IMR-90 (cell line): ENCODE measurements around the gene SLC22A16. TPM values are rescaled to one million over a fixed set of nuclear protein-coding genes. Genes with fewer than 3 reads are reported as not detected.

Experiments used
- ATAC-seq: fragments of 200-7000 bp; cut with Tn5 transposase; 2 replicates; pipeline ENCODE4 v1.9.1; 2020; ENCODE audit warnings: low read depth, mild to moderate bottlenecking, moderate library complexity
- BruUV-seq: library from RNA; stranded (reverse); fragments of 400-500 nt; replicated peaks from 2 replicates; lab custom pipeline; 2021; lab: Mats Ljungman, UMichigan
- CTCF ChIA-PET: fragments of 300-600 bp; formaldehyde crosslinking; extraction: SDS; loops from one replicate; lab custom pipeline; 2021; ENCODE audit warnings: antibody characterized with exemption; lab: Yijun Ruan, JAX
- POLR2A ChIA-PET: fragments of 300-600 bp; sonication (Branson Sonifier 250); formaldehyde crosslinking; loops from one replicate; lab custom pipeline; 2022; ENCODE audit warnings: antibody characterized with exemption; ENCODE audit not compliant: unreplicated experiment; lab: Charles Lee
- DNase-seq: peaks from one replicate; pipeline ENCODE4 v3.0.0; 2013
- H2AFZ ChIP-seq: replicated peaks from 2 replicates; pipeline ENCODE3; 2013; ENCODE audit warnings: low read length, mild to moderate bottlenecking; ENCODE audit not compliant: poor library complexity
- H2AK5ac ChIP-seq: 2 replicates; pipeline ENCODE4 v1.6.1; 2013; ENCODE audit warnings: low read depth, low read length, inconsistent platforms
- H2AK9ac ChIP-seq: replicated peaks from 2 replicates; pipeline ENCODE3; 2013; ENCODE audit warnings: mild to moderate bottlenecking, low read depth, low read length, moderate library complexity; ENCODE audit not compliant: poor library complexity
- H2BK120ac ChIP-seq: 2 replicates; pipeline ENCODE4 v1.6.1; 2013; ENCODE audit warnings: low read depth, low read length, inconsistent platforms
- H2BK15ac ChIP-seq: 3 replicates; pipeline ENCODE4 v1.6.1; 2013; ENCODE audit warnings: low read depth, low read length, inconsistent platforms
- H2BK20ac ChIP-seq: 2 replicates; pipeline ENCODE4 v1.6.1; 2013; ENCODE audit warnings: low read depth, mild to moderate bottlenecking, inconsistent platforms, low read length, moderate library complexity
- H2BK5ac ChIP-seq: 2 replicates; pipeline ENCODE4 v1.6.1; 2013; ENCODE audit warnings: mild to moderate bottlenecking, low read depth, low read length, inconsistent platforms; ENCODE audit not compliant: poor library complexity, severe bottlenecking
- H3K14ac ChIP-seq: replicated peaks from 2 replicates; pipeline ENCODE4 v1.6.1; 2013; ENCODE audit warnings: low read depth, low read length, inconsistent platforms
- H3K18ac ChIP-seq: 2 replicates; pipeline ENCODE4 v1.6.1; 2013; ENCODE audit warnings: low read depth, low read length, control low read depth
- H3K23ac ChIP-seq: 2 replicates; pipeline ENCODE4 v1.6.1; 2013; ENCODE audit warnings: low read depth, low read length, inconsistent platforms
- H3K27ac ChIP-seq: 2 replicates; pipeline ENCODE4 v1.5.1; 2013; ENCODE audit warnings: mild to moderate bottlenecking, control low read depth, low read length; ENCODE audit not compliant: insufficient read depth
- H3K27me3 ChIP-seq: 2 replicates; pipeline ENCODE4 v1.6.1; 2013; ENCODE audit warnings: low read length; ENCODE audit not compliant: control insufficient read depth, insufficient read depth
- H3K36me3 ChIP-seq: 2 replicates; pipeline ENCODE4 v1.6.1; 2013; ENCODE audit warnings: low read length, mixed read lengths; ENCODE audit not compliant: control insufficient read depth, insufficient read depth
- H3K4ac ChIP-seq: 2 replicates; pipeline ENCODE4 v1.6.1; 2013; ENCODE audit warnings: low read depth, low read length, inconsistent platforms
- H3K4me1 ChIP-seq: 2 replicates; pipeline ENCODE4 v1.6.1; 2013; ENCODE audit warnings: low read length, mixed read lengths; ENCODE audit not compliant: control insufficient read depth, insufficient read depth
- H3K4me2 ChIP-seq: 2 replicates; pipeline ENCODE4 v1.6.1; 2013; ENCODE audit warnings: low read depth, mild to moderate bottlenecking, control low read depth, low read length, moderate library complexity
- H3K4me3 ChIP-seq: 2 replicates; pipeline ENCODE4 v1.5.1; 2013; ENCODE audit warnings: low read depth, mild to moderate bottlenecking, control low read depth, low read length, moderate library complexity; ENCODE audit not compliant: insufficient read depth
- H3K56ac ChIP-seq: 2 replicates; pipeline ENCODE4 v1.6.1; 2013; ENCODE audit warnings: low read length, inconsistent platforms; ENCODE audit not compliant: insufficient read depth; ENCODE audit errors: extremely low read depth
- H3K79me1 ChIP-seq, 2 experiments: 2 replicates each; pipeline ENCODE4 v1.6.1; 2013; ENCODE audit warnings: low read length in 2 of 2, inconsistent platforms in 1 of 2, low read depth in 1 of 2
- H3K9ac ChIP-seq: 2 replicates; pipeline ENCODE4 v1.6.1; 2013; ENCODE audit warnings: low read depth, low read length, control low read depth
- H3K9me1 ChIP-seq: 2 replicates; pipeline ENCODE4 v1.6.1; 2013; ENCODE audit warnings: low read length, inconsistent platforms; ENCODE audit not compliant: insufficient read depth
- H3K9me3 ChIP-seq: 2 replicates; pipeline ENCODE4 v1.6.1; 2013; ENCODE audit warnings: low read length; ENCODE audit not compliant: control insufficient read depth, insufficient read depth
- H4K20me1 ChIP-seq: 2 replicates; pipeline ENCODE4 v1.6.1; 2013; ENCODE audit warnings: low read length, inconsistent platforms; ENCODE audit not compliant: insufficient read depth
- H4K5ac ChIP-seq: 2 replicates; pipeline ENCODE4 v1.6.1; 2013; ENCODE audit warnings: mild to moderate bottlenecking, low read depth, low read length, control low read depth
- H4K8ac ChIP-seq, 2 experiments: 2 replicates each; pipeline ENCODE4 v1.6.1; 2013; ENCODE audit warnings: low read depth in 2 of 2, low read length in 2 of 2, control low read depth in 1 of 2, inconsistent platforms in 1 of 2
- H4K91ac ChIP-seq: 2 replicates; pipeline ENCODE4 v1.6.1; 2013; ENCODE audit warnings: low read depth, low read length, inconsistent platforms; ENCODE audit not compliant: insufficient read depth
- BHLHE40 ChIP-seq: fragments of 150-350 bp; IDR thresholded peaks from 2 replicates; pipeline ENCODE4 v1.6.1; 2016; ENCODE audit warnings: mild to moderate bottlenecking, low read depth, low read length
- CEBPB ChIP-seq: IDR thresholded peaks from 2 replicates; pipeline ENCODE4 v1.6.1; 2012; ENCODE audit warnings: low read depth, low read length, improper control_type of control experiment
- CHD1 ChIP-seq: IDR thresholded peaks from 2 replicates; pipeline ENCODE4 v1.6.1; 2012; ENCODE audit warnings: low read depth, low read length, improper control_type of control experiment
- CTCF ChIP-seq: conservative IDR thresholded peaks from 2 replicates; pipeline ENCODE4 v1.5.1; 2012; ENCODE audit warnings: mild to moderate bottlenecking, low read depth, low read length, improper control_type of control experiment
- ELK1 ChIP-seq: fragments of 150-350 bp; IDR thresholded peaks from 2 replicates; pipeline ENCODE4 v1.6.1; 2016; ENCODE audit warnings: low read depth, mild to moderate bottlenecking, low read length, moderate library complexity, borderline replicate concordance
- FOS ChIP-seq: fragments of 150-350 bp; IDR thresholded peaks from 2 replicates; pipeline ENCODE4 v1.6.1; 2016; ENCODE audit warnings: low read depth, low read length
- MAFK ChIP-seq: IDR thresholded peaks from 2 replicates; pipeline ENCODE4 v1.6.1; 2012; ENCODE audit warnings: low read depth, low read length, improper control_type of control experiment
- MAZ ChIP-seq: IDR thresholded peaks from 2 replicates; pipeline ENCODE4 v1.6.1; 2012; ENCODE audit warnings: low read depth, mild to moderate bottlenecking, low read length, improper control_type of control experiment, moderate library complexity, borderline replicate concordance
- MXI1 ChIP-seq: IDR thresholded peaks from 2 replicates; pipeline ENCODE4 v1.6.1; 2012; ENCODE audit warnings: low read depth, mild to moderate bottlenecking, low read length, moderate library complexity, borderline replicate concordance
- NFE2L2 ChIP-seq: fragments of 150-350 bp; IDR thresholded peaks from 2 replicates; pipeline ENCODE4 v1.6.1; 2016; ENCODE audit warnings: low read depth, mild to moderate bottlenecking, low read length
- POLR2A ChIP-seq: IDR thresholded peaks from 2 replicates; pipeline ENCODE4 v1.6.1; 2012; ENCODE audit warnings: mild to moderate bottlenecking, low read depth, low read length
- RAD21 ChIP-seq: IDR thresholded peaks from 2 replicates; pipeline ENCODE4 v1.6.1; 2012; ENCODE audit warnings: low read length, improper control_type of control experiment
- RCOR1 ChIP-seq: IDR thresholded peaks from 2 replicates; pipeline ENCODE4 v1.6.1; 2012; ENCODE audit warnings: mild to moderate bottlenecking, low read length, improper control_type of control experiment; ENCODE audit not compliant: insufficient replicate concordance
- RFX5 ChIP-seq: IDR thresholded peaks from 2 replicates; pipeline ENCODE4 v1.8.0; 2012; ENCODE audit warnings: low read depth, mild to moderate bottlenecking, low read length, moderate library complexity
- SMC3 ChIP-seq: fragments of 150-350 bp; IDR thresholded peaks from 2 replicates; pipeline ENCODE4 v1.6.1; 2016; ENCODE audit warnings: low read depth, mild to moderate bottlenecking, antibody characterized with exemption, low read length, moderate library complexity
- USF2 ChIP-seq: fragments of 150-350 bp; IDR thresholded peaks from 2 replicates; pipeline ENCODE4 v1.6.1; 2017; ENCODE audit warnings: mild to moderate bottlenecking, antibody characterized with exemption, low read length, low read depth
- WGBS, 2 experiments: methylation state at CpG; one replicate each; pipeline versions ENCODE4 v1.1.5 to v1.1.7; 2013; ENCODE audit warnings: missing lambda C conversion rate in 2 of 2; ENCODE audit not compliant: insufficient read length in 1 of 2; ENCODE audit errors: extremely low coverage in 2 of 2; 5-methylcytosine and 5-hydroxymethylcytosine counted together
- dilution Hi-C: fragments of 300-500 bp; cut with HindIII; formaldehyde crosslinking; loops from one replicate; pipeline ENCODE4 v1.14.3; 2018; ENCODE audit warnings: low sequenced_read_pairs; ENCODE audit not compliant: unreplicated experiment
- in situ Hi-C: fragments of 300-500 bp; cut with MboI; formaldehyde crosslinking; loops from 3 replicates; pipeline ENCODE4 v1.14.3; 2019; ENCODE audit warnings: low sequenced_read_pairs, inconsistent platforms, mixed read lengths
- intact Hi-C: fragments of 100-400 bp; cut with micrococcal nuclease; formaldehyde crosslinking; loops from 2 replicates; pipeline ENCODE4 v1.10.0; 2022
- polyA plus RNA-seq, 3 experiments: library from polyadenylated mRNA; depleted of rRNA; stranded (reverse); fragments of >200 nt; gene quantifications; 2 replicates each; pipeline ENCODE4 v1.2.3, GENCODE V29; 2012; ENCODE audit warnings: low replicate concordance in 1 of 3
- total RNA-seq: library from RNA; depleted of rRNA; stranded (reverse); fragments of >200 nt; gene quantifications from 2 replicates; pipeline ENCODE4 v1.2.3, GENCODE V29; 2012

Gene SLC22A16
- total and polyA plus RNA-seq, 2 of the 4 experiments (the other 2 are of a cell fraction): not detected

GRCh38 chr6:110410511-110410910 is 65.9 kb downstream of the SLC22A16 start:
- H3K4me3 ChIP-seq: no peak overlapping the region
- ATAC-seq: no peak
- no peak overlapping the region for H2AK9ac ChIP-seq
- TF ChIP-seq CHD1 (no peak), SMC3 (no peak), MAZ (no peak), POLR2A (no peak), ELK1 (no peak), BHLHE40 (no peak), MXI1 (no peak), RFX5 (no peak), RCOR1 (no peak), RAD21 (no peak), FOS (no peak), CEBPB (no peak), CTCF (no peak), USF2 (no peak), MAFK (no peak), NFE2L2 (no peak)
- no peak overlapping the region for H2BK15ac ChIP-seq
- H2BK20ac ChIP-seq: no peak overlapping the region
- no peaks in the 10 kb centered on the region for H3K4me1 ChIP-seq
- in situ Hi-C loops: no loop called here
- dilution Hi-C loops: no loop called here
- H3K9me3 ChIP-seq: no peaks in the 10 kb centered on the region
- ChIA-PET POLR2A (no interaction called here), CTCF (no interaction called here)
- H4K91ac ChIP-seq: no peak overlapping the region
- H2BK120ac ChIP-seq: no peak overlapping the region
- no peak overlapping the region for H2BK5ac ChIP-seq
- no peaks in the 10 kb centered on the region for H3K36me3 ChIP-seq
- H3K27me3 ChIP-seq: peaks cover 3% of the 10 kb centered on the region; the same call in 1 of the 2 replicates
- no peak overlapping the region for H2AFZ ChIP-seq
- no peak overlapping the region for H3K18ac ChIP-seq
- H3K9me1 ChIP-seq: no peaks in the 10 kb centered on the region
- no peak for DNase-seq
- H4K8ac ChIP-seq: no peak overlapping the region
- H3K56ac ChIP-seq: no peak overlapping the region
- BruUV-seq: no TSS peak
- no peak overlapping the region for H3K4ac ChIP-seq
- H3K4me2 ChIP-seq: no peak overlapping the region
- H4K5ac ChIP-seq: no peak overlapping the region
- no peak overlapping the region for H3K27ac ChIP-seq
- no peak overlapping the region for H3K23ac ChIP-seq
- WGBS, 2 experiments: no CpG with 5 or more reads among the region's 4 CpGs
- H3K9ac ChIP-seq: no peak overlapping the region
- intact Hi-C loops: no loop called here
- no peak overlapping the region for H2AK5ac ChIP-seq
- no peak overlapping the region for H3K14ac ChIP-seq
- no peaks in the 10 kb centered on the region for H3K79me1 ChIP-seq
- no peaks in the 10 kb centered on the region for H4K20me1 ChIP-seq
